ENCODE results near the gene KAT6B.
"Not testable (repeated sequence)": the region's sequence is repeated elsewhere in the genome, so short reads cannot be mapped to it uniquely, and the experiment has no call there.

KAT6B gene

DNA sequence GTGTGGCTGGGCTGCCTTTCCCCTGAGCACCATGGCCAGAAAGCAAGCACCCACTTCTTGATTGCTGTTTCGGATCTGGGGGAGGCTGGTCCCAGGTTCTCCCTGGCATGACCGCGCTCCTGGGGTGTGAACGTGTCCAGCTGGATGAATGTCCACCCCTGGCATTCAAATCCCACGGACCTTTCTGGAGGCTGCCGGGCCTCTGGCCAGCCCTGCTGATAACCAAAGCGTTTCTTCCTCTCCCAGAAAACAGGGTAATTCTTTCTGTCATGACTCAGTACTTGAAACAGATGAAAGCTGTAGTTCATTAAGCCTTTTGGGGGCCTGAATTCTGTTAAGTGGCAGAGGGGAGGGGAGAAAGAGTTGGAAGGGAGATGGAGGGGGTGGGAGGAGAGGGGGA lies 211.9 kb downstream of the KAT6B start:
- DNase-seq (ENCODE audit: insufficient read length, low spot score) (no peak), FAIRE-seq (no peak)
- TF ChIP-seq POLR2A (IDR thresholded peaks at IDR 0.05; ENCODE audit: low read depth, low read length) (no peak), POLR2AphosphoS5 (IDR thresholded peaks at IDR 0.05; ENCODE audit: low read depth, low read length) (no peak), TAF1 (IDR thresholded peaks at IDR 0.05; ENCODE audit: low read depth, low read length) (no peak), SPI1 (IDR thresholded peaks at IDR 0.05; ENCODE audit: low read depth, low read length) (no peak)

DNA sequence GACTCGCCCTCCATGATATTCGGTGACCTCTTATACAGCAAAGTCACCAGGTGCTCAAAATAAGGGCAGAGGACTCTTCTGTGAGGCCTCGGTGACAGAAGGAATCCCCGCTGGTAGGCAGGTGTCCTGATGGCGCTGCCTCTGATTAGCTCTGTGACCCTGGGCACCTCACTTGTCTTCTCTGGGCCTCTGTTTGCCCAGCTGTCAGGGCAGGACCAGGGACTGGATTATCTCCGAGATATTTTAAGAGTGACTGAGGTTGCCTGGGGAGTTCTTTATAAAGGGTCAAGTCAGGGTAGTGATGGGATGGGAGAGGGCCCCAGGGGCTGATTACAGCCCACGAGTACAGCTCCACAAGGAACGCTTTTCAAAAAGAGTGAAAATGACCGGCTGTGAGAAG lies 214.2 kb downstream of the KAT6B start:
- no peak for DNase-seq (ENCODE audit: insufficient read length, low spot score)
- no peak for TF ChIP-seq POLR2A (IDR thresholded peaks at IDR 0.05; ENCODE audit: low read depth, low read length)
- no peak for TF ChIP-seq TAF1 (IDR thresholded peaks at IDR 0.05; ENCODE audit: low read depth, low read length)
- TF ChIP-seq SPI1 (IDR thresholded peaks at IDR 0.05; ENCODE audit: low read depth, low read length), result no peak
- TF ChIP-seq PAX5 (IDR thresholded peaks at IDR 0.05; ENCODE audit: insufficient read depth, low read length, severe bottlenecking), result no peak
- TF ChIP-seq POLR2AphosphoS5 (IDR thresholded peaks at IDR 0.05; ENCODE audit: low read depth, low read length), result no peak
- TF ChIP-seq POU2F2 (IDR thresholded peaks at IDR 0.05; ENCODE audit: low read depth, low read length), result no peak
- no peak for FAIRE-seq

DNA sequence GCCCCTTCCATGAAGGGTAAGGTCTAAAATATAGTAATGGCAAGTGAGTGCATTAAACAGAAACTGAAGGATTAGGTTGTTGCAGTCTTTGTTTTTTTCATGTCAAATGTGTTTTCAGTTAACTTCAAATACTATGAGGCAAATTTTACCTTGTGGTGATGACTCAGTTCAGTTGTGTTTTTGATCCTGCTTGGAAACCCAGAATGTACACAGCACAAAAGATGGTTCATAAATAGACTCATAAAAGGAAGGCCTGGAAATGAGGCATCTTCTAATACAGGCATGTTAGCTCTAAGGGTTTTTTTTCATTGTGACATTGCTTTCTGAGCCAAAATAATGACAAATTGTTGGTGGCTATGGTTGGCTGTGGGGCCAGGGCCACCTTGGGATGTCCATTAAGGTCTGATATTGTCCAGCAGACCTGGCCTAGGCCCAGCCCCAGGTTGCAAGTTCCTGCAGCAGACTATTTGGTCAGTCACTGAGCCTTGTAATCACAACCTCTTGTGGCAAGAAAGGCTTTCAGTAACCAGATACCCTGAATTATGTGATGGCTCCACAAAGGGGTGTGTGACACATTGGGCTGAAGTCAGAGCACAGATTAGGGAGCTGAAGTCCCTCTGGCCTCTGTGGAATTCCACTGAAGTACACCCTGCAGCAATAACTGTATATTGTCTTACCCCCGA lies 216.0 kb downstream of the KAT6B start:
- TF ChIP-seq SPI1 (IDR thresholded peaks at IDR 0.05; ENCODE audit: low read depth, low read length) (no peak), PAX5 (IDR thresholded peaks at IDR 0.05; ENCODE audit: insufficient read depth, low read length, severe bottlenecking) (no peak), TAF1 (IDR thresholded peaks at IDR 0.05; ENCODE audit: low read depth, low read length) (no peak), POU2F2 (IDR thresholded peaks at IDR 0.05; ENCODE audit: low read depth, low read length) (no peak), POLR2A (IDR thresholded peaks at IDR 0.05; ENCODE audit: low read depth, low read length) (no peak), POLR2AphosphoS5 (IDR thresholded peaks at IDR 0.05; ENCODE audit: low read depth, low read length) (no peak)
- FAIRE-seq (peak; percentile 28), DNase-seq (ENCODE audit: insufficient read length, low spot score) (no peak)

DNA sequence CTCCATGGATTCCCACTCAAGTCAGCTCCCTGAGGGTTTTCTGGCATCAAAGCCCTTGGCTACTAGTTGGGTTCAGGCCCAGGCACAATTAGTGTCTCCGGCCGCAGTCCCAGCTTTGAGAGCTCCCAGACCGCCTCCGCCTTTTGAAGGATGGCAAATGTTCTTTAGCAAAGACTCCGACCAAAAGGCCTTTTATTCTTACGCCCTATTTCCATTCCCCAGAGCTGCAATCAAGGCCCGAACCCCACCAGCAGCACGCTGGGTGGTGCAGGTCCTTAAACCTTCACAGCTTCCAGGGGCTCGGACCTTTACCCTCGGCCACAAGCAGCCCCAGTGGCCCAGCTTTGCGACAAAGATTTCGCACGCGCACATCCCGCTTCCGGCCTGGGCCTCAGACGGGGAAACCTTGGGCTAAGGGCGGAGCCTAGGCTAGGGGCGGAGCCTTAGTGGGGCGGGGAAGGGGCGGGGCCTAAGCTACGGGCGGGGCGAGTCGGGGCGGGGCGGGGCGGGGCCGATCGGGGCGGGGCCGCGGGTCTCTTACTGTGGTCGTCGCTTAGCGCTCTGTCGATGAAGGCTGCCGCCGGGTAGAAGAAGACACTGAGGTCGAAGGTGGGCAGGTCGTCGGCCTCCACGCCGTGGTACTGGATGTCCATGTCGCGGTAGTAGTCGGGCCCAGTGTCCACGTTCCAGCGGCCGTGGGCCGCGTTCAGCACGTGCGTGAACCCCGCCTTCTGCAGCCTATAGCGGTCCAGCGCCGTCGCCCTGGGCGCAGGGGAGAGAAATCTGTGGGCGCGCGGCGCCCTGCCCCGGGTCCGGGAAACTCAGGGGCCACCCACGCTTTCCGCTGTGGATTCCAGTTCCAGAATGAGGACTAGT lies 217.1 kb downstream of the KAT6B start:
- DNase-seq (ENCODE audit: insufficient read length, low spot score) (no peak), FAIRE-seq (no peak)
- no peak for TF ChIP-seq TAF1 (IDR thresholded peaks at IDR 0.05; ENCODE audit: low read depth, low read length)
- TF ChIP-seq POLR2A (IDR thresholded peaks at IDR 0.05; ENCODE audit: low read depth, low read length), result no peak
- no peak for TF ChIP-seq SPI1 (IDR thresholded peaks at IDR 0.05; ENCODE audit: low read depth, low read length)
- TF ChIP-seq PAX5 (IDR thresholded peaks at IDR 0.05; ENCODE audit: insufficient read depth, low read length, severe bottlenecking), result no peak
- TF ChIP-seq POU2F2 (IDR thresholded peaks at IDR 0.05; ENCODE audit: low read depth, low read length), result no peak
- no peak for TF ChIP-seq POLR2AphosphoS5 (IDR thresholded peaks at IDR 0.05; ENCODE audit: low read depth, low read length)

DNA sequence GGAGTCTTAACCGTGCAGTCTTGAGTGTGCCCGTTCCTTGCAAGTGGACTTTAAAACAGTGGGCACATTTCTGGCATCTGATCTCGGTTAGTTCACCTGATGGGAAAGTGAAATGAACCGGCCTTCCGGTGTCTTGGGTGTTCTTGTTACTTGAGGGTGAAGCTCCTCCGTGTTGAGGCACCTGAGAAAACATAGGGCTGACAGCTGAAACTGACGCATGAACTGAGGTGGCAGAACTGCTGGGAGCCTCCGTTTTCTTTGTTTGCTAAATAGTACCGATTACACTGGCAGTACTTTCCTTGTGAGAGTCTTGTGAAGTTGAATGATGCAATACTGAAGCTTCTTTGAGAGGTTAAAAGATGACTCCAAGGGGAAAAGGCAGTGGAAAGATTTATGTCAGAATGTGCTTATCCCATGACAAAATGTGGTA lies 222.3 kb downstream of the KAT6B start:
- TF ChIP-seq POLR2A (IDR thresholded peaks at IDR 0.05; ENCODE audit: low read depth, low read length) (no peak), TAF1 (IDR thresholded peaks at IDR 0.05; ENCODE audit: low read depth, low read length) (no peak), SPI1 (IDR thresholded peaks at IDR 0.05; ENCODE audit: low read depth, low read length) (no peak), POLR2AphosphoS5 (IDR thresholded peaks at IDR 0.05; ENCODE audit: low read depth, low read length) (no peak), PAX5 (IDR thresholded peaks at IDR 0.05; ENCODE audit: insufficient read depth, low read length, severe bottlenecking) (no peak)
- DNase-seq (ENCODE audit: insufficient read length, low spot score) (no peak), FAIRE-seq (no peak)

DNA sequence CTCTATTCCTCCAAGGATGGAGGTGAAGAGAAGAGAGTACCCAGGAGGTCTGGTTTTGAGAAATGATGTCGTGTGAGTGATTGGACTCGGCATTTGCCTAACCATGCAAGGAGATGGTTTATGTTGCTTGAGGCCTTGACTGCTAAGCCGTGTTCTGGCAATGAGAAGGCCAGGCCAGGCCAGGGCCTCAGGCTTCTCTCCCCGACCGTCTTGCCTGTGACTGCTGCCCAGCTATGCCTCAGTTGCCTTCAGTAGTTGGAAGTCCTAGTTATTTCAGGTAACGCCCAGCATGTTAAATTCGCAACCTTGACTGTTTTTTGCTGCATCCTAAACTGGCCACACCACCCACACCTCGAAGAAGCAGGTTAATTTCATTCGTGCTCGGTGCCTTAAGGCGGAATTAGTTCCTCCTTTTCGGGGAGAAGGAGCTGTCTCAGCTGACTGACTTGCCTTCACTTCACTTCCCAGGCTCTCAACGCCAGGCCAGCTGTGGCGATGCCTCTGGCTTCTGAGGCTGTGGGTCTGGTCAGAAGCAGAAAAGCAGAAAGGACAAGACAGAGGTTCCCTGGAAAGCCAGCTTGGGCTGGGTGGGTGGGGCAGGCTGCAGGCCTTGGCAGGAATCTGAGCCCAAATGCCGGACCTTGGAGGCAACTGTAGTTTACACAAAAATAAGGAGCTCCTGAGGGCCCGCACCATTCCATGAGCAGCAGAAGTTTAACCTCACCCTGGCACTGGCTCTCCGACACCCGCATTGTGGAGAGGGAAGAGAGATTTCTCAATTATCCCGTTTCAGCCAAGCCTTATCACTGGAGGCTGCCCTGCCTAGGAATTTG lies 223.1 kb downstream of the KAT6B start:
- no peak for TF ChIP-seq POLR2AphosphoS5 (IDR thresholded peaks at IDR 0.05; ENCODE audit: low read depth, low read length)
- TF ChIP-seq SPI1 (IDR thresholded peaks at IDR 0.05; ENCODE audit: low read depth, low read length), result no peak
- TF ChIP-seq POU2F2 (IDR thresholded peaks at IDR 0.05; ENCODE audit: low read depth, low read length), result no peak
- TF ChIP-seq POLR2A (IDR thresholded peaks at IDR 0.05; ENCODE audit: low read depth, low read length), result no peak
- no peak for TF ChIP-seq TAF1 (IDR thresholded peaks at IDR 0.05; ENCODE audit: low read depth, low read length)
- TF ChIP-seq PAX5 (IDR thresholded peaks at IDR 0.05; ENCODE audit: insufficient read depth, low read length, severe bottlenecking), result no peak
- no peak for DNase-seq (ENCODE audit: insufficient read length, low spot score)
- FAIRE-seq, result no peak

DNA sequence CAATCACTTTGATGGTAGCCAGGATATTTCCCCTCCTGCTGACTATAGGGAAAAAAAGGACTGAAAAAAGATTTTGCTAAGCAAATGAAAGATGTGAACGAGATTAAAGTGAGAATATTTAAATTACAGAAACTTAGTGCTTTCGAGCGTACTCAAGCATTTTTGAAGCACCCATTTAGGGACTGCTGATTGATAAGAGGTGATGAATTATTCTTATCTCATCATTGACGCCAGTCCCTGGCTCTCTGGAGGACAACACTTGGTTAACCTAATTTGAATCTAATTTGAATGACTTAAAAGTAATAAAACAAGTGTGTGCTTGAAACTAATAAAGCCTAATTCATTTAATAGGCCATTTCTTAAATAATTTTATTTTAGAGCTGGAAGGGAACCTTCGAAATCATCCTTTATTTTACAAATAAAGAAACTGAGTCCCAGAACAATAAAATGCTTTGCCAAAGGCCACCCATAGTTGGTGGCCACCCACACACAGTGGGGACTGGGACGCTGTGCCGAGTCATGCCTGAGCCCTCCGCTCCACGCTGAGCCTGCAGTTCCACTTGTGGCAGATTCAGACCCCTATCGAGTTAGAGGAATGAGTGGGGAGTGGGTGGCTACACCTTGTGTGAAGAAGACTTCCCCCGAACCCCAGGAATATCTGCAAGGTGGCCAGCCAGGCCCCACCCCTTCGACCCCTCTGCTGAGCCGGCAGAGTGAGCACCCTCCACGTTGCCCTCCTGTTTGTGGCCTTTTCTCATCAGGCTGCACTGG lies 223.9 kb downstream of the KAT6B start:
- no peak for TF ChIP-seq SPI1 (IDR thresholded peaks at IDR 0.05; ENCODE audit: low read depth, low read length)
- DNase-seq (ENCODE audit: insufficient read length, low spot score) (no peak), FAIRE-seq (no peak)

DNA sequence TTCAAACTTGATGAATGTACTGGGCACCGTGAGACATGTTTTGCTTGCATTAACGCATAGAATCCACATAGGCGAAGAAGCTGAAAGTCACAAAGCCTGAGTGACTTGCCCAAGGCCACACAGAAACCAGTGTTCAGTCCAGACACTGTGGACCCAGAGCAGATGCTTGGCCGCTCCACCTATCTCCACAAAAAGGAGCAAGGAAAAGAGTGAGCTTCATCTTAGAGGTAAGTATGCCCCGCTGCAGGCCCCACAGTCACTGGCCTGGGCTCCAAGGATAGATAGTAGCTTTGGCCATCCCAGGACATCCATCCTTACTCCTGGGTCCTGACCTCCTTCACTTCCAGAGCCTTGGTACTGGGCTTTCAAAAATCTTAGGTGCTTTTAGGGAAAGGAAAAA lies 224.9 kb downstream of the KAT6B start:
- no peak for FAIRE-seq
- no peak for TF ChIP-seq POU2F2 (IDR thresholded peaks at IDR 0.05; ENCODE audit: low read depth, low read length)
- TF ChIP-seq PAX5 (IDR thresholded peaks at IDR 0.05; ENCODE audit: insufficient read depth, low read length, severe bottlenecking), result no peak
- no peak for TF ChIP-seq SPI1 (IDR thresholded peaks at IDR 0.05; ENCODE audit: low read depth, low read length)
- no peak for TF ChIP-seq POLR2AphosphoS5 (IDR thresholded peaks at IDR 0.05; ENCODE audit: low read depth, low read length)
- no peak for TF ChIP-seq POLR2A (IDR thresholded peaks at IDR 0.05; ENCODE audit: low read depth, low read length)
- no peak for TF ChIP-seq TAF1 (IDR thresholded peaks at IDR 0.05; ENCODE audit: low read depth, low read length)
- DNase-seq (ENCODE audit: insufficient read length, low spot score), result no peak

DNA sequence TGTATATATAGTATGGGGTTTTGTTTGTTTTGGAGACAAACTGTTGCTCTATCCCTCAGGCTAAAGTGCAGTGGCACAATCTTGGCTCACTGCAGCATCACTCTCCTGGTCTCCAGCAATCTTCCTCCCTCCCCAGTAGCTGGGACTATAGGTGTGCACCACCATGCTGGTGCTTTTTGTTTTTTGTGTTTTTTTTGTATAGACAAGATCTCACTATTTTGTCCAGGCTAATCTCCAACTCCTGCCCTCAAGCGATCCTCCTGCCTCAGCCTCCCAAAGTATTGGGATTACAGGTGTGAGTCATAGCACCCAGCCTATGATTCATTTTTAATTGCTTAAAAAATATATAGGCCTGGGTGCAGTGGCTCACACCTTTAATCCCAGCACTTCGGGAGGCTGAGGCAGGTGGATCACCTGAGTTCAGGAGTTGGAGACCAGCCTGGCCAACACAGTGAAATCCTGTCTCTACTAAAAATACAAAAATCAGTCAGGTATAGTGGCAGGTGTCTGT lies 229.6 kb downstream of the KAT6B start:
- not testable (repeated sequence) for FAIRE-seq; DNase-seq (ENCODE audit: insufficient read length, low spot score)

All from GM12891 (cell line).